GM12878 (cell line): ENCODE data around the gene TMPRSS15. TPM values are rescaled to one million over a fixed set of nuclear protein-coding genes. Genes with fewer than 3 reads are reported as not detected.

Source experiments
- ATAC-seq: fragments of 200-7000 bp; cut with Tn5 transposase; 3 replicates; pipeline ENCODE4 v1.9.1; 2020; ENCODE audit warnings: mild to moderate bottlenecking, moderate library complexity
- BruUV-seq: library from RNA; stranded (reverse); fragments of 400-500 nt; replicated peaks from 2 replicates; lab custom pipeline; 2021; lab: Mats Ljungman, UMichigan
- CTCF ChIA-PET: fragments of 300-600 bp; sonication (Branson Sonifier 250); formaldehyde crosslinking; extraction: SDS; loops from one replicate; lab custom pipeline; 2021; ENCODE audit warnings: inconsistent platforms; lab: Yijun Ruan, JAX
- POLR2A ChIA-PET: fragments of 350-600 bp; formaldehyde crosslinking; extraction: SDS; loops from one replicate; lab custom pipeline; 2021; ENCODE audit warnings: inconsistent platforms; lab: Charles Lee
- RAD21 ChIA-PET: fragments of 300-600 bp; sonication (Branson Sonifier 250); formaldehyde crosslinking; loops from one replicate; lab custom pipeline; 2023; ENCODE audit warnings: antibody characterized with exemption; ENCODE audit not compliant: unreplicated experiment; lab: Charles Lee
- SMC1A ChIA-PET: fragments of 300-600 bp; sonication (Branson Sonifier 250); formaldehyde crosslinking; loops from one replicate; lab custom pipeline; 2023; ENCODE audit not compliant: unreplicated experiment, uncharacterized antibody; lab: Charles Lee
- DNase-seq: peaks from one replicate; pipeline ENCODE4 v3.0.0-alpha.2; 2011; ENCODE audit warnings: low read depth, low spot score
- FAIRE-seq: peaks from 3 replicates; lab custom pipeline; 2011; peaks lifted over from hg19 to GRCh38; lab: Jason Lieb, UNC
- H2AFZ ChIP-seq: 2 replicates; pipeline ENCODE4 v1.6.0; 2011; ENCODE audit warnings: low read depth, low read length, control low read depth; ENCODE audit not compliant: control insufficient read depth
- H3K27ac ChIP-seq: 2 replicates; pipeline ENCODE4 v1.5.1; 2011; ENCODE audit warnings: control low read depth; ENCODE audit not compliant: control insufficient read depth, insufficient read depth
- H3K27me3 ChIP-seq, 2 experiments: replicated peaks in 1 of 2; 2 replicates each; pipeline versions ENCODE4 v1.6.0 to v1.6.1; 2011; ENCODE audit warnings: low read length in 1 of 2; ENCODE audit not compliant: control insufficient read depth in 2 of 2, insufficient read depth in 2 of 2
- H3K36me3 ChIP-seq, 2 experiments: 2 replicates each; pipeline ENCODE4 v1.5.1; 2011; ENCODE audit warnings: low read length in 1 of 2; ENCODE audit not compliant: control insufficient read depth in 2 of 2, insufficient read depth in 2 of 2
- H3K4me1 ChIP-seq: 2 replicates; pipeline ENCODE4 v1.6.1; 2011; ENCODE audit warnings: mild to moderate bottlenecking, low read length, moderate library complexity, mixed read lengths; ENCODE audit not compliant: control insufficient read depth, insufficient read depth
- H3K4me2 ChIP-seq: 2 replicates; pipeline ENCODE4 v1.6.0; 2011; ENCODE audit warnings: control low read depth; ENCODE audit not compliant: control insufficient read depth, insufficient read depth
- H3K4me3 ChIP-seq: fragments of 200-600 bp; sonication (generic); 2 replicates; pipeline ENCODE4 v1.5.1; 2016
- H3K79me2 ChIP-seq: 2 replicates; pipeline ENCODE4 v1.6.0; 2011; ENCODE audit warnings: low read length; ENCODE audit not compliant: control insufficient read depth, insufficient read depth
- H3K9ac ChIP-seq: 2 replicates; pipeline ENCODE4 v1.8.0; 2011; ENCODE audit warnings: low read length, control low read depth, mixed read lengths; ENCODE audit not compliant: control insufficient read depth, insufficient read depth
- H3K9me3 ChIP-seq: replicated peaks from 3 replicates; pipeline ENCODE4 v1.5.1; 2011; ENCODE audit warnings: mild to moderate bottlenecking, low read length; ENCODE audit not compliant: control insufficient read depth, insufficient read depth
- H4K20me1 ChIP-seq: 2 replicates; pipeline ENCODE4 v1.6.0; 2011; ENCODE audit not compliant: control insufficient read depth, insufficient read depth
- EED ChIP-seq: sonication (generic); IDR thresholded peaks from 2 replicates; pipeline ENCODE4 v1.6.1; 2016; ENCODE audit warnings: antibody characterized with exemption, low read depth
- ESRRA ChIP-seq: IDR thresholded peaks from 2 replicates; pipeline ENCODE4 v1.6.1; 2012; ENCODE audit warnings: mild to moderate bottlenecking, low read length, improper control_type of control experiment
- MEF2A ChIP-seq: IDR thresholded peaks from 2 replicates; pipeline ENCODE4 v1.6.1; 2011; ENCODE audit warnings: low read depth, mild to moderate bottlenecking, low read length, moderate library complexity; ENCODE audit not compliant: insufficient read depth
- MTA3 ChIP-seq: IDR thresholded peaks from 2 replicates; pipeline ENCODE4 v1.6.1; 2012; ENCODE audit warnings: low read length, inconsistent platforms, borderline replicate concordance
- NR2C1 ChIP-seq: fragments of 450-650 bp; IDR thresholded peaks from 2 replicates; pipeline ENCODE4 v1.6.1; 2017; ENCODE audit warnings: antibody characterized with exemption, mild to moderate bottlenecking, moderate library complexity
- RBBP5 ChIP-seq: fragments of 200-600 bp; sonication (generic); conservative IDR thresholded peaks from 2 replicates; pipeline ENCODE4 v1.6.1; 2016
- RFX5 ChIP-seq: IDR thresholded peaks from 2 replicates; pipeline ENCODE4 v1.6.1; 2011; ENCODE audit warnings: low read depth, low read length, improper control_type of control experiment
- SIX5 ChIP-seq: IDR thresholded peaks from 2 replicates; pipeline ENCODE4 v1.6.1; 2011; ENCODE audit warnings: mild to moderate bottlenecking, low read depth, low read length, moderate library complexity; ENCODE audit not compliant: severe bottlenecking
- SREBF1 ChIP-seq: IDR thresholded peaks from 2 replicates; pipeline ENCODE4 v1.6.1; 2012; ENCODE audit warnings: mild to moderate bottlenecking, low read length
- YBX1 ChIP-seq: fragments of 450-650 bp; IDR thresholded peaks from 2 replicates; pipeline ENCODE4 v1.6.1; 2016; ENCODE audit warnings: antibody characterized with exemption
- ZNF622 ChIP-seq: fragments of 450-650 bp; IDR thresholded peaks from 2 replicates; pipeline ENCODE4 v1.6.1; 2017; ENCODE audit warnings: mild to moderate bottlenecking, inconsistent platforms
- WGBS: methylation state at CpG from one replicate; pipeline ENCODE4 v1.1.6; 2016; ENCODE audit warnings: low lambda C conversion rate; ENCODE audit not compliant: insufficient replicate concordance, insufficient coverage; ENCODE audit errors: missing lambda C conversion rate; 5-methylcytosine and 5-hydroxymethylcytosine counted together
- in situ Hi-C: fragments of 300-500 bp; cut with MboI; formaldehyde crosslinking; loops from 9 replicates; pipeline ENCODE4 v1.14.3; 2018; ENCODE audit warnings: mixed read lengths
- intact Hi-C: fragments of 100-400 bp; cut with micrococcal nuclease; formaldehyde crosslinking; loops from one replicate; pipeline ENCODE4 v1.14.2; 2022; ENCODE audit not compliant: unreplicated experiment
- polyA plus RNA-seq, 11 experiments: library from polyadenylated mRNA; depleted of rRNA in 4 of 11; unstranded in 6 of 11; stranded (reverse) in 5 of 11; fragments of >200 nt; fragmentation: Nextera tagmentation in 4 of 11; fragmentation: Illumina TruSeq in 1 of 11; extraction: Ambion mirVana in 4 of 11; extraction: Trizol in 1 of 11; gene quantifications; 1 replicate in 1 of 11; 2 replicates in 10 of 11; pipeline versions ENCODE4 v1.2.1 to v1.2.3, GENCODE V29; 2011 to 2016; ENCODE audit warnings: inconsistent platforms in 2 of 11, missing spikeins in 2 of 11, low read depth in 1 of 11
- total RNA-seq, 4 experiments: library from RNA; depleted of rRNA in 3 of 4; stranded (reverse); fragments of >200 nt in 3 of 4; fragmentation: Illumina TruSeq in 1 of 4; extraction: Trizol in 1 of 4; gene quantifications; 2 replicates each; pipeline versions ENCODE4 v1.2.1 to v1.2.3, GENCODE V29; 2013 to 2021
- TF ChIP-seq, protein P1 (sequence below): fragments of 150-350 bp; IDR thresholded peaks from 2 replicates; pipeline ENCODE4 v1.6.1; 2016; ENCODE audit warnings: low read depth, low read length
- TF ChIP-seq, protein P2 (sequence below): IDR thresholded peaks from 2 replicates; pipeline ENCODE4 v1.6.1; 2011; ENCODE audit warnings: borderline replicate concordance, low read depth, mild to moderate bottlenecking, moderate library complexity, mixed read lengths, low read length; ENCODE audit not compliant: insufficient read depth; ENCODE audit errors: extremely low read length
- TF ChIP-seq, protein P3 (sequence below): IDR thresholded peaks from 2 replicates; pipeline ENCODE4 v1.6.1; 2012; ENCODE audit warnings: mild to moderate bottlenecking, low read depth, low read length
- TF ChIP-seq, protein P4 (sequence below): fragments of 450-650 bp; IDR thresholded peaks from 2 replicates; pipeline ENCODE4 v1.6.1; 2017; ENCODE audit warnings: low read depth, mild to moderate bottlenecking, moderate library complexity

TMPRSS15 gene
- total and polyA plus RNA-seq, 10 of the 15 experiments (the other 5 are each of a cell fraction or from before 2014, with no cell fraction given): 0.02 to 0.11 TPM; not detected in 8

DNA sequence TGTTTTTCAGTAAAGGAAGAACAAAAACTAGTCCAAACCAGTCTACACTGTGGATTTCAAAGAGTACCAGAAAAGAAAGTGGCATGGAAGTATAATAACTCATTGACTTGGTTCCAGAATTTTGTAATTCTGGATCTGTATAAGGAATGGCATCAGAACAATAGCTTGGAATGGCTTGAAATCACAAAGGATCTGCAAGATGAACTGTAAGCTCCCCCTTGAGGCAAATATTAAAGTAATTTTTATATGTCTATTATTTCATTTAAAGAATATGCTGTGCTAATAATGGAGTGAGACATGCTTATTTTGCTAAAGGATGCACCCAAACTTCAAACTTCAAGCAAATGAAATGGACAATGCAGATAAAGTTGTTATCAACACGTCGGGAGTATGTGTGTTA lies 137.6 kb downstream of the TMPRSS15 start:
- H4K20me1 ChIP-seq: no peaks in the 10 kb centered on the region
- POLR2A ChIA-PET: no interaction called here
- RAD21 ChIA-PET: no interaction called here
- WGBS: 55% methylated on average over 2 of the region's 2 CpGs
- H3K9me3 ChIP-seq: no peaks in the 10 kb centered on the region
- no TSS peak for BruUV-seq
- FAIRE-seq (no peak), ATAC-seq (no peak), DNase-seq (no peak)
- H3K9ac ChIP-seq: no peak overlapping the region
- no peaks in the 10 kb centered on the region for H3K4me1 ChIP-seq
- SMC1A ChIA-PET: no interaction called here
- TF ChIP-seq, protein P1, sequence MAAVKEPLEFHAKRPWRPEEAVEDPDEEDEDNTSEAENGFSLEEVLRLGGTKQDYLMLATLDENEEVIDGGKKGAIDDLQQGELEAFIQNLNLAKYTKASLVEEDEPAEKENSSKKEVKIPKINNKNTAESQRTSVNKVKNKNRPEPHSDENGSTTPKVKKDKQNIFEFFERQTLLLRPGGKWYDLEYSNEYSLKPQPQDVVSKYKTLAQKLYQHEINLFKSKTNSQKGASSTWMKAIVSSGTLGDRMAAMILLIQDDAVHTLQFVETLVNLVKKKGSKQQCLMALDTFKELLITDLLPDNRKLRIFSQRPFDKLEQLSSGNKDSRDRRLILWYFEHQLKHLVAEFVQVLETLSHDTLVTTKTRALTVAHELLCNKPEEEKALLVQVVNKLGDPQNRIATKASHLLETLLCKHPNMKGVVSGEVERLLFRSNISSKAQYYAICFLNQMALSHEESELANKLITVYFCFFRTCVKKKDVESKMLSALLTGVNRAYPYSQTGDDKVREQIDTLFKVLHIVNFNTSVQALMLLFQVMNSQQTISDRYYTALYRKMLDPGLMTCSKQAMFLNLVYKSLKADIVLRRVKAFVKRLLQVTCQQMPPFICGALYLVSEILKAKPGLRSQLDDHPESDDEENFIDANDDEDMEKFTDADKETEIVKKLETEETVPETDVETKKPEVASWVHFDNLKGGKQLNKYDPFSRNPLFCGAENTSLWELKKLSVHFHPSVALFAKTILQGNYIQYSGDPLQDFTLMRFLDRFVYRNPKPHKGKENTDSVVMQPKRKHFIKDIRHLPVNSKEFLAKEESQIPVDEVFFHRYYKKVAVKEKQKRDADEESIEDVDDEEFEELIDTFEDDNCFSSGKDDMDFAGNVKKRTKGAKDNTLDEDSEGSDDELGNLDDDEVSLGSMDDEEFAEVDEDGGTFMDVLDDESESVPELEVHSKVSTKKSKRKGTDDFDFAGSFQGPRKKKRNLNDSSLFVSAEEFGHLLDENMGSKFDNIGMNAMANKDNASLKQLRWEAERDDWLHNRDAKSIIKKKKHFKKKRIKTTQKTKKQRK: no peak
- TF ChIP-seq RBBP5 (no peak), RFX5 (no peak), NR2C1 (no peak), MEF2A (no peak), ESRRA (no peak), MTA3 (no peak), SIX5 (no peak), EED (no peak), SREBF1 (no peak), ZNF622 (no peak), YBX1 (no peak)
- TF ChIP-seq, protein P2, sequence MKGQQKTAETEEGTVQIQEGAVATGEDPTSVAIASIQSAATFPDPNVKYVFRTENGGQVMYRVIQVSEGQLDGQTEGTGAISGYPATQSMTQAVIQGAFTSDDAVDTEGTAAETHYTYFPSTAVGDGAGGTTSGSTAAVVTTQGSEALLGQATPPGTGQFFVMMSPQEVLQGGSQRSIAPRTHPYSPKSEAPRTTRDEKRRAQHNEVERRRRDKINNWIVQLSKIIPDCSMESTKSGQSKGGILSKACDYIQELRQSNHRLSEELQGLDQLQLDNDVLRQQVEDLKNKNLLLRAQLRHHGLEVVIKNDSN: no peak
- TF ChIP-seq, protein P3, sequence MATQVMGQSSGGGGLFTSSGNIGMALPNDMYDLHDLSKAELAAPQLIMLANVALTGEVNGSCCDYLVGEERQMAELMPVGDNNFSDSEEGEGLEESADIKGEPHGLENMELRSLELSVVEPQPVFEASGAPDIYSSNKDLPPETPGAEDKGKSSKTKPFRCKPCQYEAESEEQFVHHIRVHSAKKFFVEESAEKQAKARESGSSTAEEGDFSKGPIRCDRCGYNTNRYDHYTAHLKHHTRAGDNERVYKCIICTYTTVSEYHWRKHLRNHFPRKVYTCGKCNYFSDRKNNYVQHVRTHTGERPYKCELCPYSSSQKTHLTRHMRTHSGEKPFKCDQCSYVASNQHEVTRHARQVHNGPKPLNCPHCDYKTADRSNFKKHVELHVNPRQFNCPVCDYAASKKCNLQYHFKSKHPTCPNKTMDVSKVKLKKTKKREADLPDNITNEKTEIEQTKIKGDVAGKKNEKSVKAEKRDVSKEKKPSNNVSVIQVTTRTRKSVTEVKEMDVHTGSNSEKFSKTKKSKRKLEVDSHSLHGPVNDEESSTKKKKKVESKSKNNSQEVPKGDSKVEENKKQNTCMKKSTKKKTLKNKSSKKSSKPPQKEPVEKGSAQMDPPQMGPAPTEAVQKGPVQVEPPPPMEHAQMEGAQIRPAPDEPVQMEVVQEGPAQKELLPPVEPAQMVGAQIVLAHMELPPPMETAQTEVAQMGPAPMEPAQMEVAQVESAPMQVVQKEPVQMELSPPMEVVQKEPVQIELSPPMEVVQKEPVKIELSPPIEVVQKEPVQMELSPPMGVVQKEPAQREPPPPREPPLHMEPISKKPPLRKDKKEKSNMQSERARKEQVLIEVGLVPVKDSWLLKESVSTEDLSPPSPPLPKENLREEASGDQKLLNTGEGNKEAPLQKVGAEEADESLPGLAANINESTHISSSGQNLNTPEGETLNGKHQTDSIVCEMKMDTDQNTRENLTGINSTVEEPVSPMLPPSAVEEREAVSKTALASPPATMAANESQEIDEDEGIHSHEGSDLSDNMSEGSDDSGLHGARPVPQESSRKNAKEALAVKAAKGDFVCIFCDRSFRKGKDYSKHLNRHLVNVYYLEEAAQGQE: no peak
- TF ChIP-seq, protein P4, sequence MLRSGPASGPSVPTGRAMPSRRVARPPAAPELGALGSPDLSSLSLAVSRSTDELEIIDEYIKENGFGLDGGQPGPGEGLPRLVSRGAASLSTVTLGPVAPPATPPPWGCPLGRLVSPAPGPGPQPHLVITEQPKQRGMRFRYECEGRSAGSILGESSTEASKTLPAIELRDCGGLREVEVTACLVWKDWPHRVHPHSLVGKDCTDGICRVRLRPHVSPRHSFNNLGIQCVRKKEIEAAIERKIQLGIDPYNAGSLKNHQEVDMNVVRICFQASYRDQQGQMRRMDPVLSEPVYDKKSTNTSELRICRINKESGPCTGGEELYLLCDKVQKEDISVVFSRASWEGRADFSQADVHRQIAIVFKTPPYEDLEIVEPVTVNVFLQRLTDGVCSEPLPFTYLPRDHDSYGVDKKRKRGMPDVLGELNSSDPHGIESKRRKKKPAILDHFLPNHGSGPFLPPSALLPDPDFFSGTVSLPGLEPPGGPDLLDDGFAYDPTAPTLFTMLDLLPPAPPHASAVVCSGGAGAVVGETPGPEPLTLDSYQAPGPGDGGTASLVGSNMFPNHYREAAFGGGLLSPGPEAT: no peak
- intact Hi-C loops (no loop called here), in situ Hi-C loops (no loop called here)
- CTCF ChIA-PET: no interaction called here
- H3K4me2 ChIP-seq: no peak overlapping the region
- no peaks in the 10 kb centered on the region for H3K36me3 ChIP-seq
- H3K27ac ChIP-seq: no peak overlapping the region
- no peaks in the 10 kb centered on the region for H3K27me3 ChIP-seq
- H3K79me2 ChIP-seq: no peaks in the 10 kb centered on the region
- no peak overlapping the region for H3K4me3 ChIP-seq
- no peak overlapping the region for H2AFZ ChIP-seq
